HEK293 (cell line): Measurements from ENCODE around the gene FCHO1.

Experiments
- HOXA7 ChIP-seq: sonication (generic); formaldehyde crosslinking; IDR thresholded peaks from 2 replicates; pipeline ENCODE4 v1.8.1; 2022; ENCODE audit warnings: missing genetic modification reagents, borderline replicate concordance
- IKZF3 ChIP-seq: fragments of 450-650 bp; IDR thresholded peaks from 2 replicates; pipeline ENCODE4 v1.5.0; 2018; ENCODE audit warnings: missing biosample characterization, mild to moderate bottlenecking, missing genetic modification characterization, moderate library complexity
- MYNN ChIP-seq: fragments of 450-650 bp; formaldehyde crosslinking; IDR thresholded peaks from 2 replicates; pipeline ENCODE4 v1.5.1; 2016; ENCODE audit warnings: missing biosample characterization, missing genetic modification characterization, borderline replicate concordance
- MZF1 ChIP-seq: fragments of 450-650 bp; formaldehyde crosslinking; IDR thresholded peaks from 2 replicates; pipeline ENCODE4 v1.5.1; 2017; ENCODE audit warnings: missing biosample characterization, missing genetic modification characterization, borderline replicate concordance
- PRDM1 ChIP-seq: fragments of 450-650 bp; formaldehyde crosslinking; IDR thresholded peaks from 2 replicates; pipeline ENCODE4; 2016; ENCODE audit warnings: missing biosample characterization, missing genetic modification characterization
- RBAK ChIP-seq: fragments of 450-650 bp; formaldehyde crosslinking; IDR thresholded peaks from 2 replicates; pipeline ENCODE4 v1.5.1; 2016; ENCODE audit warnings: missing biosample characterization, missing genetic modification characterization
- SP3 ChIP-seq: fragments of 450-650 bp; formaldehyde crosslinking; IDR thresholded peaks from 2 replicates; pipeline ENCODE4 v1.5.1; 2016; ENCODE audit warnings: missing biosample characterization, missing genetic modification characterization
- WT1 ChIP-seq: fragments of 450-650 bp; formaldehyde crosslinking; IDR thresholded peaks from 2 replicates; pipeline ENCODE4 v1.5.1; 2016; ENCODE audit warnings: missing biosample characterization, missing genetic modification characterization
- ZBTB17 ChIP-seq: fragments of 450-650 bp; formaldehyde crosslinking; IDR thresholded peaks from 2 replicates; pipeline ENCODE4 v1.5.1; 2016; ENCODE audit warnings: missing biosample characterization, missing genetic modification characterization
- ZBTB7A ChIP-seq: fragments of 450-650 bp; formaldehyde crosslinking; IDR thresholded peaks from 2 replicates; pipeline ENCODE4 v1.5.1; 2016; ENCODE audit warnings: low read depth, missing biosample characterization, missing genetic modification characterization
- ZFP3 ChIP-seq: fragments of 450-650 bp; formaldehyde crosslinking; IDR thresholded peaks from 2 replicates; pipeline ENCODE4 v1.5.1; 2016; ENCODE audit warnings: low read depth, missing biosample characterization, missing genetic modification characterization
- ZNF138 ChIP-seq: fragments of 450-650 bp; formaldehyde crosslinking; IDR thresholded peaks from 2 replicates; pipeline ENCODE4 v1.5.1; 2016; ENCODE audit warnings: missing biosample characterization, missing genetic modification characterization, borderline replicate concordance
- ZNF146 ChIP-seq: fragments of 450-650 bp; formaldehyde crosslinking; IDR thresholded peaks from 2 replicates; pipeline ENCODE4 v1.5.1; 2016; ENCODE audit warnings: missing biosample characterization, missing genetic modification characterization
- ZNF157 ChIP-seq: fragments of 450-650 bp; formaldehyde crosslinking; IDR thresholded peaks from 2 replicates; pipeline ENCODE4 v1.5.1; 2016; ENCODE audit warnings: missing biosample characterization, missing genetic modification characterization
- ZNF175 ChIP-seq: fragments of 450-650 bp; formaldehyde crosslinking; IDR thresholded peaks from 2 replicates; pipeline ENCODE4 v1.5.1; 2016; ENCODE audit warnings: missing biosample characterization, missing genetic modification characterization
- ZNF19 ChIP-seq: fragments of 450-650 bp; formaldehyde crosslinking; IDR thresholded peaks from 2 replicates; pipeline ENCODE4; 2016; ENCODE audit warnings: missing biosample characterization, missing genetic modification characterization, low read depth
- ZNF202 ChIP-seq: fragments of 450-650 bp; formaldehyde crosslinking; IDR thresholded peaks from 2 replicates; pipeline ENCODE4 v1.5.1; 2016; ENCODE audit warnings: missing biosample characterization, missing genetic modification characterization, borderline replicate concordance
- ZNF214 ChIP-seq: fragments of 450-650 bp; formaldehyde crosslinking; IDR thresholded peaks from 2 replicates; pipeline ENCODE4 v1.5.1; 2017; ENCODE audit warnings: missing biosample characterization, mild to moderate bottlenecking, missing genetic modification characterization, borderline replicate concordance
- ZNF223 ChIP-seq: fragments of 450-650 bp; formaldehyde crosslinking; IDR thresholded peaks from 2 replicates; pipeline ENCODE4 v1.5.1; 2016; ENCODE audit warnings: missing biosample characterization, missing genetic modification characterization
- ZNF335 ChIP-seq: fragments of 450-650 bp; formaldehyde crosslinking; conservative IDR thresholded peaks from 2 replicates; pipeline ENCODE4 v1.5.1; 2016; ENCODE audit warnings: missing biosample characterization, missing genetic modification characterization
- ZNF341 ChIP-seq: fragments of 450-650 bp; formaldehyde crosslinking; IDR thresholded peaks from 2 replicates; pipeline ENCODE4; 2016; ENCODE audit warnings: low read depth, missing biosample characterization, missing genetic modification characterization
- ZNF398 ChIP-seq: fragments of 450-650 bp; formaldehyde crosslinking; IDR thresholded peaks from 2 replicates; pipeline ENCODE4 v1.5.1; 2017; ENCODE audit warnings: missing biosample characterization, missing genetic modification characterization
- ZNF404 ChIP-seq: fragments of 450-650 bp; formaldehyde crosslinking; IDR thresholded peaks from 2 replicates; pipeline ENCODE4 v1.5.1; 2017; ENCODE audit warnings: missing biosample characterization, missing genetic modification characterization
- ZNF433 ChIP-seq: fragments of 450-650 bp; formaldehyde crosslinking; IDR thresholded peaks from 2 replicates; pipeline ENCODE4 v1.5.1; 2016; ENCODE audit warnings: missing biosample characterization, missing genetic modification characterization, low read depth
- ZNF473 ChIP-seq: fragments of 450-650 bp; formaldehyde crosslinking; IDR thresholded peaks from 2 replicates; pipeline ENCODE4 v1.5.1; 2017; ENCODE audit warnings: missing biosample characterization, missing genetic modification characterization
- ZNF48 ChIP-seq: fragments of 450-650 bp; formaldehyde crosslinking; IDR thresholded peaks from 2 replicates; pipeline ENCODE4 v1.5.1; 2016; ENCODE audit warnings: missing biosample characterization, missing genetic modification characterization
- ZNF501 ChIP-seq: fragments of 450-650 bp; formaldehyde crosslinking; IDR thresholded peaks from 2 replicates; pipeline ENCODE4 v1.5.1; 2016; ENCODE audit warnings: missing biosample characterization, missing genetic modification characterization
- ZNF510 ChIP-seq: fragments of 450-650 bp; formaldehyde crosslinking; IDR thresholded peaks from 2 replicates; pipeline ENCODE4 v1.5.1; 2018; ENCODE audit warnings: mild to moderate bottlenecking, missing genetic modification characterization, missing biosample characterization; ENCODE audit not compliant: insufficient replicate concordance
- ZNF529 ChIP-seq: fragments of 450-650 bp; formaldehyde crosslinking; IDR thresholded peaks from 2 replicates; pipeline ENCODE4 v1.5.1; 2017; ENCODE audit warnings: missing genetic modification characterization, missing biosample characterization; ENCODE audit not compliant: insufficient replicate concordance
- ZNF544 ChIP-seq: fragments of 450-650 bp; formaldehyde crosslinking; IDR thresholded peaks from 2 replicates; pipeline ENCODE4 v1.5.0; 2017; ENCODE audit warnings: missing biosample characterization, missing genetic modification characterization
- ZNF610 ChIP-seq: fragments of 450-650 bp; formaldehyde crosslinking; IDR thresholded peaks from 2 replicates; pipeline ENCODE4 v1.5.1; 2016; ENCODE audit warnings: missing biosample characterization, missing genetic modification characterization, borderline replicate concordance
- ZNF704 ChIP-seq: fragments of 450-650 bp; formaldehyde crosslinking; IDR thresholded peaks from 2 replicates; pipeline ENCODE4 v1.5.1; 2016; ENCODE audit warnings: missing biosample characterization, missing genetic modification characterization
- ZNF776 ChIP-seq: fragments of 450-650 bp; formaldehyde crosslinking; IDR thresholded peaks from 2 replicates; pipeline ENCODE4 v1.5.0; 2017; ENCODE audit warnings: missing biosample characterization, missing genetic modification characterization, borderline replicate concordance
- ZNF792 ChIP-seq: fragments of 450-650 bp; formaldehyde crosslinking; IDR thresholded peaks from 2 replicates; pipeline ENCODE4 v1.5.1; 2016; ENCODE audit warnings: missing biosample characterization, missing genetic modification characterization
- ZSCAN23 ChIP-seq: fragments of 450-650 bp; formaldehyde crosslinking; IDR thresholded peaks from 2 replicates; pipeline ENCODE4 v1.5.1; 2016; ENCODE audit warnings: missing biosample characterization, missing genetic modification characterization
- TF ChIP-seq, protein P1 (sequence below): fragments of 450-650 bp; formaldehyde crosslinking; IDR thresholded peaks from 2 replicates; pipeline ENCODE4 v1.5.1; 2016; ENCODE audit warnings: missing biosample characterization, missing genetic modification characterization
- TF ChIP-seq, protein P2 (sequence below): fragments of 450-650 bp; formaldehyde crosslinking; optimal IDR thresholded peaks from 2 replicates; pipeline ENCODE3; 2016; ENCODE audit warnings: missing biosample characterization, mild to moderate bottlenecking, missing genetic modification characterization

The FCHO1 gene

GRCh38 chr19:17778968-17779929 is 28.0 kb downstream of the FCHO1 start (continued):
- peak; percentile 93 for TF ChIP-seq ZNF398 (tag by site-specific recombination)
- TF ChIP-seq ZNF404 (tag by site-specific recombination) = no peak
- TF ChIP-seq, protein P1, sequence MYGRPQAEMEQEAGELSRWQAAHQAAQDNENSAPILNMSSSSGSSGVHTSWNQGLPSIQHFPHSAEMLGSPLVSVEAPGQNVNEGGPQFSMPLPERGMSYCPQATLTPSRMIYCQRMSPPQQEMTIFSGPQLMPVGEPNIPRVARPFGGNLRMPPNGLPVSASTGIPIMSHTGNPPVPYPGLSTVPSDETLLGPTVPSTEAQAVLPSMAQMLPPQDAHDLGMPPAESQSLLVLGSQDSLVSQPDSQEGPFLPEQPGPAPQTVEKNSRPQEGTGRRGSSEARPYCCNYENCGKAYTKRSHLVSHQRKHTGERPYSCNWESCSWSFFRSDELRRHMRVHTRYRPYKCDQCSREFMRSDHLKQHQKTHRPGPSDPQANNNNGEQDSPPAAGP = peak; percentile 82
- TF ChIP-seq MZF1 (tag by site-specific recombination) = no peak
- no peak for TF ChIP-seq ZNF138 (tag by site-specific recombination)
- no peak for TF ChIP-seq ZNF529 (tag by site-specific recombination)
- TF ChIP-seq ZNF335 (tag by site-specific recombination) = no peak
- no peak for TF ChIP-seq PRDM1 (tag by site-specific recombination)
- TF ChIP-seq ZNF175 (tag by site-specific recombination) = no peak
- TF ChIP-seq WT1 (tag by site-specific recombination) = peak; percentile 96
- no peak for TF ChIP-seq ZSCAN23 (tag by site-specific recombination)
- no peak for TF ChIP-seq ZNF157 (tag by site-specific recombination)
- TF ChIP-seq ZNF19 (tag by site-specific recombination) = no peak
- TF ChIP-seq ZBTB7A = peak; percentile 32; the same call in 1 of the 2 replicates
- no peak for TF ChIP-seq ZNF48
- peak; percentile 45 for TF ChIP-seq ZNF341 (tag by site-specific recombination)
- TF ChIP-seq ZNF214 (tag by site-specific recombination) = no peak
- TF ChIP-seq HOXA7 (CRISPR knock-in tag) = no peak
- TF ChIP-seq RBAK (tag by site-specific recombination) = no peak
- no peak for TF ChIP-seq MYNN (tag by site-specific recombination)
- TF ChIP-seq ZBTB17 (tag by site-specific recombination) = peak; percentile 78
- TF ChIP-seq ZNF223 (tag by site-specific recombination) = no peak
- peak; percentile 77 for TF ChIP-seq SP3 (tag by site-specific recombination)
- no peak for TF ChIP-seq ZNF544 (tag by site-specific recombination)
- no peak for TF ChIP-seq ZNF704 (tag by site-specific recombination)
- TF ChIP-seq ZNF510 (tag by site-specific recombination) = no peak
- TF ChIP-seq ZNF776 = no peak
- TF ChIP-seq IKZF3 (tag by site-specific recombination) = no peak
- TF ChIP-seq, protein P2, sequence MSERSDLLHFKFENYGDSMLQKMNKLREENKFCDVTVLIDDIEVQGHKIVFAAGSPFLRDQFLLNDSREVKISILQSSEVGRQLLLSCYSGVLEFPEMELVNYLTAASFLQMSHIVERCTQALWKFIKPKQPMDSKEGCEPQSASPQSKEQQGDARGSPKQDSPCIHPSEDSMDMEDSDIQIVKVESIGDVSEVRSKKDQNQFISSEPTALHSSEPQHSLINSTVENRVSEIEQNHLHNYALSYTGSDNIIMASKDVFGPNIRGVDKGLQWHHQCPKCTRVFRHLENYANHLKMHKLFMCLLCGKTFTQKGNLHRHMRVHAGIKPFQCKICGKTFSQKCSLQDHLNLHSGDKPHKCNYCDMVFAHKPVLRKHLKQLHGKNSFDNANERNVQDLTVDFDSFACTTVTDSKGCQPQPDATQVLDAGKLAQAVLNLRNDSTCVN (tag by site-specific recombination) = no peak
- TF ChIP-seq ZFP3 (tag by site-specific recombination) = no peak
- TF ChIP-seq ZNF473 (tag by site-specific recombination) = no peak
- TF ChIP-seq ZNF202 (tag by site-specific recombination) = no peak
- TF ChIP-seq ZNF792 = no peak
- TF ChIP-seq ZNF610 (tag by site-specific recombination) = 0 out of 2 replicates have a peak, but pooled peaks have one; percentile 24
- no peak for TF ChIP-seq ZNF501 (tag by site-specific recombination)
- TF ChIP-seq ZNF433 (tag by site-specific recombination) = no peak
- TF ChIP-seq ZNF146 = no peak
